Astrocyte (in vitro differentiated cells and primary cell): ENCODE measurements around the gene ASAH2.

Source experiments
- CTCF ChIP-seq: IDR thresholded peaks from 2 replicates; pipeline ENCODE4 v1.5.1; 2011; ENCODE audit warnings: low read depth, mild to moderate bottlenecking, inconsistent platforms, low read length, moderate library complexity; ENCODE audit not compliant: insufficient read depth
- EZH2 ChIP-seq: IDR thresholded peaks from 2 replicates; pipeline ENCODE4 v1.6.1; 2012; ENCODE audit warnings: mild to moderate bottlenecking, low read length, inconsistent platforms; ENCODE audit not compliant: insufficient read depth

DNA sequence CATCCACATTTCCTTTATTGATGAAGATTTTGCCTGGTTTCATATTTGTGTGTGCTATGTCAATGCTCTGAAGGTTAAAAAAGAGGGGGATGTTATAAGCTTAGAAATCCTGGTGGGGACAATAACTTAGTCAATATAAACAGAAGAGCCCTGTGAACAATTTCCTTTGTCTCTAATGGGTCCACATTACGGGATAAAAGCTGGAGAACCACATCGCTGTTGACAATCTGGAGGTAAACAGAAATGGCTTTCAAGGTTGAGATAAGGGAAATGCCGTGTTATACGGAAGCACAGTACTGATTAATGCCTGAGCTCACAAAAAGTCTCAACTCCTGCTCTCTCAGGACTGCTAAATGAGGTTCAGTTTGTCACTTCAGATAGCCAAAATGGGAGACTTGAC, 16.8 kb downstream of the ASAH2 start:
- TF ChIP-seq CTCF (no peak), EZH2 (no peak)
